Uterus (tissue), 4 donors: Measurements from ENCODE around the gene LRGUK. TPM values are rescaled to one million over a fixed set of nuclear protein-coding genes. Genes with fewer than 3 reads are reported as not detected.
"Not testable (repeated sequence)": the region's sequence is repeated elsewhere in the genome, so short reads cannot be mapped to it uniquely, and the experiment has no call there.

ENCODE experiments used
- DNase-seq, 2 donors: peaks; one replicate each; pipeline ENCODE4 v3.0.0-alpha.2; 2019 to 2020
- H3K27ac ChIP-seq, 2 donors: fragments of 200-600 bp; sonication (generic); 1 replicate in 1 of 2; 2 replicates in 1 of 2; pipeline ENCODE4 v1.5.1; 2016 to 2018
- H3K27me3 ChIP-seq, 2 donors: fragments of 200-600 bp; sonication (generic); one replicate each; pipeline ENCODE4 v1.5.1; 2018 to 2019; ENCODE audit warnings: control low read depth in 1 of 2
- H3K36me3 ChIP-seq, 2 donors: fragments of 200-600 bp; sonication (generic); one replicate each; pipeline ENCODE4 v1.5.1; 2019; ENCODE audit warnings: control low read depth in 1 of 2
- H3K4me1 ChIP-seq, 2 donors: fragments of 200-600 bp; sonication (generic); one replicate each; pipeline ENCODE4 v1.5.1; 2018 to 2019; ENCODE audit warnings: control low read depth in 1 of 2
- H3K4me3 ChIP-seq, 2 donors: fragments of 200-600 bp; sonication (generic); 1 replicate in 1 of 2; 2 replicates in 1 of 2; pipeline ENCODE4 v1.5.1; 2018 to 2019; ENCODE audit warnings: mild to moderate bottlenecking in 1 of 2
- H3K9me3 ChIP-seq, 2 donors: fragments of 200-600 bp; sonication (generic); one replicate each; pipeline ENCODE4 v1.5.1; 2019; ENCODE audit warnings: control low read depth in 1 of 2
- CTCF ChIP-seq, 4 experiments: fragments of 200-600 bp in 2 of 4; fragments of 450-650 bp in 2 of 4; sonication (generic) in 2 of 4; IDR thresholded peaks; one replicate each; pipeline ENCODE4 v1.5.1; 2016 to 2019; ENCODE audit warnings: antibody characterized with exemption in 4 of 4, mild to moderate bottlenecking in 2 of 4, moderate library complexity in 1 of 4
- POLR2A ChIP-seq, 2 donors: fragments of 450-650 bp; IDR thresholded peaks; one replicate each; pipeline ENCODE4 v1.6.1; 2016; ENCODE audit warnings: antibody characterized with exemption in 2 of 2, mild to moderate bottlenecking in 1 of 2, moderate library complexity in 1 of 2
- intact Hi-C: fragments of 100-400 bp; cut with DNase I; formaldehyde crosslinking; loops from one replicate; pipeline ENCODE4 v1.15.1; 2023; ENCODE audit warnings: low total_unique reads
- total RNA-seq, 4 donors: library from RNA; depleted of rRNA in 3 of 4; stranded (reverse); fragments of >200 nt in 3 of 4; gene quantifications; one replicate each; pipeline versions ENCODE4 v1.1.0 to v1.2.4, GENCODE V29; 2014 to 2023
- donor health status: DM: yes; HTN: yes; CAD: no.

LRGUK gene
- total RNA-seq, 4 donors from 2014 or later, result 0.91 to 3.8 (median 1.3) TPM; not detected in 1

- no peaks in the 10 kb centered on the region for H3K36me3 ChIP-seq
- no peaks in the 10 kb centered on the region for H3K27me3 ChIP-seq
- H3K27ac ChIP-seq, result peak overlapping the region in 1 of 2 donors; percentile 39
- no peak for DNase-seq
- H3K4me1 ChIP-seq, result peaks cover 0 to 5% of the 10 kb centered on the region in 2 donors
- TF ChIP-seq POLR2A (IDR thresholded peaks at IDR 0.05), result no peak
- TF ChIP-seq CTCF (IDR thresholded peaks at IDR 0.05), result no peak
- no peaks in the 10 kb centered on the region for H3K9me3 ChIP-seq
- H3K4me3 ChIP-seq, result no peak overlapping the region
- intact Hi-C loops, result no loop called here
Observed at GRCh38 chr7:134287916-134288659, 160.9 kb downstream of the LRGUK start.

GRCh38 chr7:134289423-134289822, 162.3 kb downstream of the LRGUK start:
- TF ChIP-seq CTCF (IDR thresholded peaks at IDR 0.05) (no peak), POLR2A (IDR thresholded peaks at IDR 0.05) (no peak)
- no peaks in the 10 kb centered on the region for H3K9me3 ChIP-seq
- intact Hi-C loops, result no loop called here
- H3K36me3 ChIP-seq, result no peaks in the 10 kb centered on the region
- DNase-seq, result peak in 1 of 2 donors; percentile 24
- peaks cover 0 to 5% of the 10 kb centered on the region in 2 donors for H3K4me1 ChIP-seq
- no peak overlapping the region for H3K4me3 ChIP-seq
- no peaks in the 10 kb centered on the region for H3K27me3 ChIP-seq
- H3K27ac ChIP-seq, result peak overlapping the region; percentile 1 to 39

GRCh38 chr7:134289841-134290240, 162.7 kb downstream of the LRGUK start:
- Histone ChIP-seq H3K27ac (peak overlapping the region; percentile 1 to 39), H3K9me3 (no peaks in the 10 kb centered on the region), H3K36me3 (no peaks in the 10 kb centered on the region), H3K4me1 (peaks cover 0 to 5% of the 10 kb centered on the region in 2 donors), H3K4me3 (no peak overlapping the region), H3K27me3 (no peaks in the 10 kb centered on the region)
- intact Hi-C loops, result no loop called here
- DNase-seq, result no peak
- TF ChIP-seq POLR2A (IDR thresholded peaks at IDR 0.05) (no peak), CTCF (IDR thresholded peaks at IDR 0.05) (no peak)

- H3K9me3 ChIP-seq, result no peaks in the 10 kb centered on the region
- no peak for DNase-seq
- intact Hi-C loops, result no loop called here
- no peaks in the 10 kb centered on the region for H3K36me3 ChIP-seq
- peak overlapping the region in 1 of 2 donors; percentile 39 for H3K27ac ChIP-seq
- no peak for TF ChIP-seq CTCF (IDR thresholded peaks at IDR 0.05)
- TF ChIP-seq POLR2A (IDR thresholded peaks at IDR 0.05), result no peak
- no peak overlapping the region for H3K4me3 ChIP-seq
- H3K4me1 ChIP-seq, result peaks cover 0 to 5% of the 10 kb centered on the region in 2 donors
- no peaks in the 10 kb centered on the region for H3K27me3 ChIP-seq
Observed at GRCh38 chr7:134290286-134290685, 163.1 kb downstream of the LRGUK start.

GRCh38 chr7:134293002-134293740, 166.0 kb downstream of the LRGUK start:
- H3K4me1 ChIP-seq, result peaks cover 0 to 5% of the 10 kb centered on the region in 2 donors
- H3K4me3 ChIP-seq, result no peak overlapping the region
- H3K36me3 ChIP-seq, result no peaks in the 10 kb centered on the region
- H3K9me3 ChIP-seq, result no peaks in the 10 kb centered on the region
- H3K27me3 ChIP-seq, result no peaks in the 10 kb centered on the region
- TF ChIP-seq CTCF (IDR thresholded peaks at IDR 0.05) (no peak), POLR2A (IDR thresholded peaks at IDR 0.05) (no peak)
- no peak overlapping the region for H3K27ac ChIP-seq
- intact Hi-C loops, result no loop called here
- no peak for DNase-seq

GRCh38 chr7:134295982-134296381, 168.8 kb downstream of the LRGUK start:
- intact Hi-C loops, H3K4me1 ChIP-seq, H3K27me3 ChIP-seq, H3K36me3 ChIP-seq, H3K9me3 ChIP-seq, DNase-seq, H3K4me3 ChIP-seq, H3K27ac ChIP-seq: not testable (repeated sequence)
